ENCODE measurements around the gene COL26A1. TPM values are rescaled to one million over a fixed set of nuclear protein-coding genes. Genes with fewer than 3 reads are reported as not detected.

COL26A1 gene
- total RNA-seq, 3 donors from 2014 or later: not detected

- intact Hi-C loops (cut with DNase I, micrococcal nuclease): no loop called here
- DNase-seq: no peak
- no peak for TF ChIP-seq CTCF (IDR thresholded peaks at IDR 0.05)
Measured at GRCh38 chr7:101534873-101535272, 172.2 kb downstream of the COL26A1 start.

GRCh38 chr7:101535351-101535751 lies 172.7 kb downstream of the COL26A1 start:
- no peak for DNase-seq
- Histone ChIP-seq H3K9me3 (no peaks in the 10 kb centered on the region), H3K4me1 (ENCODE audit: low read depth) (no peaks in the 10 kb centered on the region), H3K4me3 (no peak overlapping the region), H3K36me3 (ENCODE audit: low read depth) (no peaks in the 10 kb centered on the region)
- ATAC-seq: no peak
- no peak for TF ChIP-seq CTCF (IDR thresholded peaks at IDR 0.05)
- intact Hi-C loops (cut with DNase I, micrococcal nuclease): no loop called here

More at GRCh38 chr7:101534873-101535272, 172.2 kb downstream of the COL26A1 start:
- Histone ChIP-seq H3K9me3 (no peaks in the 10 kb centered on the region), H3K4me3 (no peak overlapping the region), H3K4me1 (ENCODE audit: low read depth) (no peaks in the 10 kb centered on the region), H3K36me3 (ENCODE audit: low read depth) (no peaks in the 10 kb centered on the region)
- no peak for ATAC-seq

GRCh38 chr7:101536232-101536631 lies 173.6 kb downstream of the COL26A1 start:
- H3K4me1 ChIP-seq (ENCODE audit: low read depth): no peaks in the 10 kb centered on the region
- no peak for TF ChIP-seq CTCF (IDR thresholded peaks at IDR 0.05)
- H3K9me3 ChIP-seq: no peaks in the 10 kb centered on the region
- intact Hi-C loops (cut with DNase I, micrococcal nuclease): no loop called here
- no peaks in the 10 kb centered on the region for H3K36me3 ChIP-seq (ENCODE audit: low read depth)
- H3K4me3 ChIP-seq: no peak overlapping the region
- no peak for ATAC-seq
- DNase-seq: no peak

GRCh38 chr7:101536668-101537067 lies 174.0 kb downstream of the COL26A1 start:
- ATAC-seq (no peak), DNase-seq (no peak)
- Histone ChIP-seq H3K36me3 (ENCODE audit: low read depth) (no peaks in the 10 kb centered on the region), H3K9me3 (no peaks in the 10 kb centered on the region), H3K4me3 (no peak overlapping the region), H3K4me1 (ENCODE audit: low read depth) (no peaks in the 10 kb centered on the region)
- intact Hi-C loops (cut with DNase I, micrococcal nuclease): no loop called here
- no peak for TF ChIP-seq CTCF (IDR thresholded peaks at IDR 0.05)

GRCh38 chr7:101537205-101537604 lies 174.5 kb downstream of the COL26A1 start:
- no peak for TF ChIP-seq CTCF (IDR thresholded peaks at IDR 0.05)
- intact Hi-C loops (cut with DNase I, micrococcal nuclease): no loop called here
- ATAC-seq (no peak), DNase-seq (no peak)
- Histone ChIP-seq H3K36me3 (ENCODE audit: low read depth) (no peaks in the 10 kb centered on the region), H3K4me1 (ENCODE audit: low read depth) (no peaks in the 10 kb centered on the region), H3K9me3 (no peaks in the 10 kb centered on the region), H3K4me3 (no peak overlapping the region)

- Histone ChIP-seq H3K4me1 (ENCODE audit: low read depth) (no peaks in the 10 kb centered on the region), H3K4me3 (no peak overlapping the region), H3K9me3 (no peaks in the 10 kb centered on the region), H3K36me3 (ENCODE audit: low read depth) (no peaks in the 10 kb centered on the region)
- DNase-seq: no peak
- intact Hi-C loops (cut with DNase I, micrococcal nuclease): no loop called here
- no peak for ATAC-seq
- no peak for TF ChIP-seq CTCF (IDR thresholded peaks at IDR 0.05)
Measured at GRCh38 chr7:101537935-101538595, 175.4 kb downstream of the COL26A1 start.
